GM21619 (cell line): ENCODE data around the gene MB.

Experiments
- ATAC-seq: cut with Tn5 transposase; IDR thresholded peaks from one replicate; pipeline ENCODE4 v1.9.1; 2021; ENCODE audit not compliant: unreplicated experiment

The MB gene

GRCh38 chr22:35618427-35619223, 1.5 kb upstream of the MB start:
- no peak for ATAC-seq

DNA sequence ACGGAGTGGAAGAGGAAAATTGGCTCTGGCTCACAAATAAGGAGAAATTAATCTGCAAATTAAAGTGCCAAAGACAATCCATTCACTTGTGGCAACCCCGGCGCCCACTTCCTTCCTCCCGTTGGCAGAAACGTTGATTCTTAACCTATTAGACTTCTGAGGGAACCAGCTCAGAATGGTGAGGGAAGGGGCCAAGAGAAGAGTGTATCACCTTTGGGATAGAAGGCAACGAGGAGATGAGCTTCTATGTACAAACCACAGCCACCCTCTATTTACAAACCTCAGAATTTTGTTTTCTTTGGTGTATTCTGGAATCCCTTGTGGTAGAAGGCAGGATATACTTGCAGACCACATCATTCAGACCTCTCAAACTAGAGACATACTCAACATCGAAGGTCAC, 1.1 kb downstream of the MB start:
- ATAC-seq = no peak

DNA sequence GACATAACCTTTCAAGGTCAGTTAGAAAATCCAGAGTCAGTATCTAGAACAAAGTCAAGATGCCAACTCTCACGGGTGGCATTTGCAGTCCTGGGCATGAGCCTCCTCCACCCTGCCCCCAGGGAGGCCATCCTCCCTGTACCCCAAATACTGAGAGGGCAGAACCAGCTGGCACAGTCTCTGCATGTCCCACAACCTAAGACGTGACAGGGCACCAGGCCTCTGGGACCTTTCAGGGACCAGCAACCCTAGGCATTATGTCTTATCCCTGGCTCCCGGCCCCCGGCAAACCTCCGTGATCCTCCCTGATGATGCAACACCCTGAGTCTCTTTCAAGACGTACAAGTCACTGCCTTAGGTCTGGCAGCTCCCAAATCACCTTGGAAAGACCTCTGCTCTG, 2.0 kb downstream of the MB start:
- no peak for ATAC-seq

DNA sequence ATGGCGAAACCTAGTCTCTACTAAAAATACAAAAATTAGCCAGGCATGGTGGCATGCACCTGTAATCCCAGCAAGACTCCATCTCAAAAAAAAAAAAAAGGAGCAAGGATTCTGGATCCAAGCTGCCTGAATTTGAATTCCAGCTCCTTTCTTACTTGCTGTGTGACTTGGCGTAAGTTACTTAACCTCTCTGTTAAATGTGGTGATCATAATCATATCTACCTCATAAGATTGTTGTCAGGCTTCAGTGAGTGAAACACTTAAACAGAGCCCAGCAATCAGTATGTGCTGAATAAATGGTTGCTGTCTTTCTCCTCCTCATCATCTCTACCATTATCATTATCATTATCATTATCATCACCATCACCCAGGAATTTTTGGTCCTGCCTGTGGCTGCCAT, 2.7 kb downstream of the MB start:
- no peak for ATAC-seq

DNA sequence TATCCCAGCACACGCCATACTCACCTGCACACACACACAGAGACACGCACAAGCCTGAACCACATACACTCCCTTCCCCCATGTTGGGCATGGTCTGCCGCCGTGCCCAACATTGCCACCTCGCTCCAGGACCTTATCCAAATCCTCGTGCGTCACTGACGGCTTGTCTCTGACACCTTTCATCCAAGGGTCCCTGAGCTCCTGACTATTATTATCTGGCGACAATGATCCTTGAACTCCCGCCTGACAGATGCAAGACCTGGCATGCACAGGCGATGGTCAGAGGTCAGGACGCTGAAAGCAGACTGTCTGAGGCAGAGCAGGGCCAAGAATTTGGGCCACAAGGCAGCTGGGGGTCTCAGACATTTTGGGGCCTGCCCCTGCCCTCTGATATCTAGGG, 4.2 kb downstream of the MB start:
- no peak for ATAC-seq

DNA sequence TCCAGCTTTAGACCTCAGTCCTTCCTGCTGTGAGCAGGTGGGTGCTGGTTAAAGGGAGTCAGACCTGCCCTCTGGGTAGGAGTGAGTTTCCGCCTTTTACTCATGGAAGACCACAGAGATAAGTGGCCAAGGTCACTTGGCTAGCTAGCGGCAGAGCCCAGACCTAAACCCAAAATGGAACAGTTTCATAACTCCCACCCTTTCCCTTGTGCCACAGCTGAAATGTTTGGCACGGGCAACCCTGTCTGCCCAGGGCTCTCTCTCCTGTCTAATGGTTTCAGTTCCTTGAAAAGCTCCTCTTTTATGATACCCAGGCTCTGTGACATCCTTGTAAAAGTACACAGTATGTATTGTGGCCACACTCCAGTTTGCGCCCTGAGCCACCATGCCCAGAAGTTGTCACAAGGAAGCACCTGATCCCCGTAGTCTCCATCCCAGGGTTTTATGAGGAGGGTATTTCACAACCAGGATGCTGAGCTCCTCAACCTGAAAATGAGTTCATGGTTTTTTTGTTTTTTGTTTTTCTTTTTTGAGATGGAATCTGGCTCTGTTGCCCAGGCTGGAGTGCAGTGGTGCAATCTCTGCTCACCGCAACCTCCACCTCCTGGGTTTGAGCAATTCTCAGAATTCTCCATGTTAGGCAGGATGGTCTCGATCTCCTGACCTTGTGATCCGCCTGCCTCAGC, 5.1 kb downstream of the MB start:
- no peak for ATAC-seq

DNA sequence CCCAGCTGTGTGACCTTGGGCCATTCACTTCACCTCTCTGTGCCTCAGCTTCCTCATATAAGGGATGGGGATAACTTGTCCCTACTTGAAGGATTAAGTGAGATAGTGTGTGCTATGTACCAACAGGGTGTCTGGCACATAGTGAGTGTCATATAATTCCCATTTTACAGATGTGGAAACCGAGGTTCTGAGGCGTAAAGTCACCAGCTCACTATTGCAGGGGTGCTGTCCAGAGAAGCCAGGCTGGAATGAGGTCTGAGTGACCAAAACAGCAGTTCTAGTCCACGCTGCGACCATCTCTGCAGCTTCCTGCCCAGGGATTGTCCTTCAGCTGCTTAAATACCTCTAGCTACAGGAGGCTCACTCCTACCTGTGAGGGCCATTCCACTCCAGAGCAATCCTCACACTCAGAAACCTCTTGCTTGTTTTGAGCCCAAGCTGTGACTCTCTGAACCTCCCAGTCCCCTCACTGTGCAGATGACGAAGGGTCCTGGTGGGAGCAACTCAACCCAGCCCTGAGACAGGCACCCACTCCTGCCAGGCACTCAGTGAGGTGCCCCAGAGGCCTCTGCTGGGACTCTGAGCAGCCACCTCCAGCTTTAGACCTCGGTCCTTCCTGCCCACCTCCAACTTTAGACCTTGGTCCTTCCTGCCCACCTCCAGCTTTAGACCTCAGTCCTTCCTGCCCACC, 5.8 kb downstream of the MB start:
- ATAC-seq = no peak

GRCh38 chr22:35610741-35611140, 6.4 kb downstream of the MB start:
- ATAC-seq = no peak

DNA sequence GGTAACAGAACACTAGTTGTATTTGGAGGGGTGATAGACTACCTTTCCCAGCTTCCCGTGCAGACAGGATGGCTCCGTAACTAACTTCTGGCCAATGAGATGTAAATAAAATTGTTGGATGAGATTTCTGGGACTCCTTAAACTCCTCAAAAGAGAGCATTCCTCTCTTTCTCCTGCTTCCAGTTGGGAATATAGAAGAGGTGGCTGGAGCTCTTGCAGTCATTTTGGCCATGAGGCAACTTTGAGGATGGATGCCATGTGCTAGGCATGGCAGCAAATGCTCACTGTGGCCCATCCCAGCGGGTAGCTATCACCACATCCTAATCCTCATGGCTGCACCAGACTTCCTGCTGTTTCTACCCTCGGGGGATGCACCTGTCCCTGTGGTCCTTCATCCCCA, 7.4 kb downstream of the MB start:
- no peak for ATAC-seq

DNA sequence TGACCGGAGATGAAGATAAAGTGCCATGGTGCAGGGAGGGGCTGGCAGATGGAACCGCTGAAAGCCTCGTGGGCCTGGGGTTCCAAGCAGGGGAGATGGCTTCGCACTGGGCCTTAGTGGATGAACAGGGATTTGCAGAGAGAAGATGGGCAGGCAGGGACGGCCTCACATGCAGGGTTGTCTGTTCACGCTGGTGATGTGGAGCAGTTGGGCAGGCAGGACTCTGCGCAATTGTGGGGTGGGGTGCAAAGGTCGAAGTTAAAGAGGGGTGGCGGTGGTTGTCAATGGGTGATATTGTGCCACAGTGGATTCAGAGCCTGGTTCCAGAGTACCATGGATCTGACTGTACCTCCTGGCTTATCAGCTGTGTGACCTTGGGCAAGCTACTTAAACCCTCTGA, 7.9 kb downstream of the MB start:
- no peak for ATAC-seq

DNA sequence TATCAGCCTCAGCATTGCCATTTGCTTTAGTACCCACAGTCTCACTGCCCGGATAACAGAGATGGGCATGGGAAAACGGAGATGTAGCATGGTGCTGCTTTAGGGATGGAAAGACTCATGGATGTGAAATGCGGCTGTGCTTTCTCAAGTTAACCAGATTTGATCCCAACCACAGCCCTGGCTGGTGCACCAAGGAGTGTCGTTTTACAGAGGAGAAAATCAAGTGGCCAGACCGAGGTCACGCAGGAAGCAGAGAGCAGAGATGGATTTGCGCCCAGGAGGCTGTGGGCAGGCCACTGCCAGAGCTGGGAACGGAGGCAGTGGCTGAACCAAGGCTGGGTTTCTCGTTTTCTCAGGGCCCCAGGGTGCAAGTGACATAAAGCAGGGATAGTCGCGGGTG, 9.0 kb downstream of the MB start:
- ATAC-seq = no peak

DNA sequence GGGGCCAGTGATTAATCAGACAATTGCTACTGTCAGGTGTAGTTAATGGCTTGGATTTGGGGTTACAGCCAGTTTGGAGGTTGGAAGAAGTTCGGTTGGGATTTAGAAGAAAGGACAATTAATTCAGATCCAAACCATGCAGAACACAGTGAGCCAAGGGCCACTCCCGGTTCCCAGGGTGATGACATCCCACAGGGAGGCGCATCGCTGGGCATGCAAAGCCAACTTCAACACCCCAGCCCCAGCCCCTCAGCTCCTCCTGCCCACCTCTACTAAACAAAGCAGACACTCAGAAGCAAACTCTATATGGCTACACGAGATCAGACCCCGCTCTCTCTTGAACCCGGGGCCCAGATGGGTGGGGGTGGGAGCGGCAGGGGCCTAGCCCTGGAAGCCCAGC, 10.2 kb downstream of the MB start:
- ATAC-seq = no peak

DNA sequence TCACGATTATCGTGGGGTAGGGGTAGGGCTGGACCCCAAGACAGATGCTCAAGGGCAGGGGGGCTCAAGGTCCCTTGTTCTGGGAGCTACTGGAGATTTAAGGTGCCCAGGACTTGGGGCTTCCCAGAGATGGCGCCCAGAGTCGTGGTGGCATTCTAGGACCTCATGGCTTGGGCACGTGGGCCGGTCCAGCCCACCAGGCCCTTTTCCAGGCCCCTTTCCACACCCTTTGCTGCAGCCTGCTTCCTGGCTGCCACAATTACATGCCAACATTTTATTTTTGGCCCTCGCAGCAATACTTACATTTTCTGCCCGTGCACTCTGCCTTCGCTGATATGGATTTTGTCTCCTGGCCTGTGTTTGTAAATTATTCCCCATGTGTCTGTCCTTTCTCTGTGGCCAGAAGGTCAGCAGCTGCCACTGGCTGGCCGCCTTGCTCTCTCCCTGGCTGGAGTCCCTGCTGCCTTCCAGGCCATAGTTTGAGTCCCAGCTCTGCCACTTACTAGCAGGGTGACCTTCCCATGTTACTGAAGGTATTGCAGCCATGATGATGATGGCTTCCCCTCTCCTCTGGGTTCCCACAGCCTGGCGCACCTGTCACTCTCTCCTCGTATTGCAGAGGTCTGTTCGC, 11.2 kb downstream of the MB start:
- no peak for ATAC-seq

- ATAC-seq = no peak
Measured at GRCh38 chr22:35605369-35605680, 11.8 kb downstream of the MB start.

DNA sequence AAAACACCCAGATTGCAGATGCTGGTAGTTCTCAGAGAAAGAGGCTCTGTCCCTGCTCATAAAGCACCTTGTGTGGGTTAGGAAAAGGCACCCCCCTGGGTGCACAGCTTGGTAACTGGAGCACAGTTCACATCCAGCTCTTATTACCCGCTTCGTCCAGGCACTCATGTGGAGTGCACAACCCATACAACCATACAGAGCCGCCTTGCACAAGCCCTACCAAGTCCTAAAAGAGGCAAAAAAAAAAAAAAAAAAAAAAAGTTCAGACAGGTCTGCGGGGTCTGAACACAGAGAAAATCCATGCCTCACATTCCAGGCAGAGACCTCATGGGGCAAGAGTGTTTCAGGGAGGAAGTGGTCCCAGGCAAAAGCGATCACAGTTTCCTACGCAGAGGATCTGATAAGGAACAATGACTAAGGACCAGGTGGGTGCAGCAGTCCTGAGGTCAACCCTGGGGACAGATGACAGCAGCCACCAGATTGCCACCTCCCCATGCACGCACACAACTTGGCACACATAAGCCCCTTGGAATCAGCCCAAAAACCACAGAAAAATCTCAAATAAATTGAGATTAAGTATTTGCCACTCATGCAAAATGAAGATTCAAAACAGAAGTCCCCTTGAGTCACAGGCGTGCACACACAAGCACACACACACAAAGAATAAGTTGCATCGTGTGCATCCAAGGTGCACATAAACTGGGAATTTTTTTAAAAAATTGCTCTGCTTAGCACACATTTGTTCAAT, 12.3 kb downstream of the MB start:
- no peak for ATAC-seq

- no peak for ATAC-seq
Measured at GRCh38 chr22:35601743-35602615, 15.2 kb downstream of the MB start.

DNA sequence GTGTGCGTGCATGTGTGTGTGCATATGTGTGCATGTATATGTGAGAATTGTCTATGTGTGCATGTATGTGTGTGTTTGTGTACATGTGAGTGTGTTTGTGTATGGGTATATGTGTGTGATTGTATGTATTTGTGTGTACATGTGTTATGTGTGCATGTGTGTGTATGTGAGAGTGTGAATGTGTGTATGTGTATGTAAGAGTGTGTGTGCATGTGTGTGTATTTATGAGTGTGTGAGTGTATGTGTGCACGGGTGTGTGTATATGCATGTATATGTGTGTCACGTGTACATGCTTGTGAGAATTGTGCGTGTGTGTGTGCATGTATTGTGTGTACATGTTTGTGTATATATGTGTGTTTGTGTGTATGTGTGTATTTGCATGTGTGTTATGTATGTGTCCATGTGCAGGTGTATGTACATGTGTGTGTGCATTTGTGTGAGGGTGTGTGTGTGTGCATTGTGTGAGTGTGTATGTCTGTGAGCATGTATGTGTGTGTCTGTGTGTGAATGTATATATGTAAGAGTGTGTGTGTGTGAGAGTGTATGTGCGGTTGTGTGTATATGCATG, 16.0 kb downstream of the MB start:
- no peak for ATAC-seq

- ATAC-seq = no peak
Measured at GRCh38 chr22:35600476-35600875, 16.7 kb downstream of the MB start.

DNA sequence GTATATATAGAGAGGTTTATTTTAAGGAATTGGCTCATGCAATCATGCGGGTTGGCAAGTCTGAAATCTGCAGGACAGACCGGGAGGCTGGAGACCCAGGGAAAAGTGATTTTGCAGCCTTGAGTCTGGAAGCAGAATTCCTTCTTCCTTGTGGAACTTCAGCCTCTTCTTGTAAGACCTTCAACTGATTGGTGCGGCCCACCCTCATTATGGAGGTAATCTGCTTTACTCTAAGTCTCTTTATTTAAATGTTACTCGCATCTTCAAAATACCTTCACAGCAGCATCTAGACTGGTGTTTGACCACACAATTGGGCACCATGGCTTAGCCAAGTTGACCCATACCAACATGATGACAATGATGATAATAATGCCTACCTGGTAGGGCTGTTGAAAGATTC, 17.8 kb downstream of the MB start:
- ATAC-seq = no peak

DNA sequence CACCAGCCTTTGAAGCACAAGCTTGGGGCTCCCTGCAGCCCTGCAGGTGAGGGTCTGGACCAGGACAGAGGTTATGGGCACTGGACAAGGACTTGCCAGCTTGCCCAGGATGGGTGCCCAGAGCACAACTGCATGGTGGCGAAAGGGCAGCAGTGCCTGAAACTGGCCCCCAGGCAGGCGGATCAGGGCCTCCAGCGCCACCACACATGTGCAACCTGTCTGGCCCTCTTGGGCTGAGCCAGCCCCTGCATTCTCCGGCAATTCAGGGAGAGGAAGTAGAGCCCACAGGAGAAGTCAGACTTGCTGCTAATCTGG, 18.8 kb downstream of the MB start:
- no peak for ATAC-seq
